Fibroblast of pulmonary artery (primary cell): ENCODE results near the gene GTF2H3.
A peak's percentile ranks its signal among the peaks of the same experiment; 100 is the strongest.

ENCODE experiments used
- DNase-seq: peaks from one replicate; pipeline ENCODE4 v3.0.0-alpha.2; 2010; ENCODE audit warnings: low read depth
- H3K4me3 ChIP-seq: replicated peaks from 2 replicates; pipeline ENCODE4 v1.5.1; 2011; ENCODE audit warnings: low read depth, mild to moderate bottlenecking, control low read depth, low read length, moderate library complexity
- CTCF ChIP-seq: IDR thresholded peaks from 2 replicates; pipeline ENCODE4 v1.5.1; 2011; ENCODE audit warnings: mild to moderate bottlenecking, control low read depth, low read length, inconsistent platforms; ENCODE audit errors: missing control alignments

GTF2H3 gene

GRCh38 chr12:123633379-123634141 is at the start of gene GTF2H3, which contains the start of gene EIF2B1:
GTF2H3 (plus strand) TSS chr12:123633829; CDS start chr12:123633860, 31 bp downstream.
EIF2B1 (minus strand) TSS chr12:123633686; CDS start chr12:123633557, 129 bp downstream.
- H3K4me3 ChIP-seq: peak within 1 kb of the TSS; percentile 86
- no peak for TF ChIP-seq CTCF
- DNase-seq: peak; percentile 96

- H3K4me3 ChIP-seq: no peak overlapping the region
- no peak for TF ChIP-seq CTCF
- DNase-seq: peak; percentile 92
These were observed 41.7 kb upstream of the GTF2H3 start for GRCh38 chr12:123591702-123592481.

GRCh38 chr12:123595729-123596128 is 37.9 kb upstream of the GTF2H3 start:
- TF ChIP-seq CTCF: no peak
- DNase-seq: no peak
- H3K4me3 ChIP-seq: no peak overlapping the region

- TF ChIP-seq CTCF: no peak
- no peak for DNase-seq
- H3K4me3 ChIP-seq: no peak overlapping the region
These were observed 36.5 kb upstream of the GTF2H3 start for GRCh38 chr12:123597100-123597499.

GRCh38 chr12:123598522-123598921 is 35.1 kb upstream of the GTF2H3 start:
- no peak for TF ChIP-seq CTCF
- no peak for DNase-seq
- no peak overlapping the region for H3K4me3 ChIP-seq

GRCh38 chr12:123599310-123599709 is 34.3 kb upstream of the GTF2H3 start:
- DNase-seq: no peak
- H3K4me3 ChIP-seq: no peak overlapping the region
- TF ChIP-seq CTCF: no peak

- DNase-seq: no peak
- no peak for TF ChIP-seq CTCF
- no peak overlapping the region for H3K4me3 ChIP-seq
These were observed 33.9 kb upstream of the GTF2H3 start for GRCh38 chr12:123599721-123600120.
